Brain microvascular endothelial cell (primary cell): ENCODE measurements around the gene FFAR3.
"Not testable (repeated sequence)": the region's sequence is repeated elsewhere in the genome, so short reads cannot be mapped to it uniquely, and the experiment has no call there.

Experiments
- DNase-seq: peaks from one replicate; pipeline ENCODE4 v3.0.0-alpha.2; 2020
- H3K27ac ChIP-seq: fragments of 250-450 bp; sonication (Bioruptor Pico); 2 replicates; pipeline ENCODE4 v1.5.1; 2020; ENCODE audit warnings: mild to moderate bottlenecking, moderate library complexity
- H3K27me3 ChIP-seq: fragments of 250-450 bp; sonication (Bioruptor Pico); replicated peaks from 2 replicates; pipeline ENCODE4 v1.5.1; 2020; ENCODE audit warnings: mild to moderate bottlenecking
- H3K36me3 ChIP-seq: fragments of 250-450 bp; sonication (Bioruptor Pico); replicated peaks from 2 replicates; pipeline ENCODE4 v1.5.1; 2020; ENCODE audit warnings: mild to moderate bottlenecking
- H3K4me3 ChIP-seq: 2 replicates; pipeline ENCODE4 v1.5.1; 2011; ENCODE audit warnings: low read depth, mild to moderate bottlenecking, control low read depth, low read length, moderate library complexity
- in situ Hi-C: cut with HindIII; loops from 2 replicates; pipeline ENCODE4 v1.10.0; 2017; ENCODE audit warnings: low sequenced_read_pairs, low pct_ligation_motif_present
- TF ChIP-seq, protein P1 (sequence below): IDR thresholded peaks from 2 replicates; pipeline ENCODE4 v1.5.1; 2011; ENCODE audit warnings: low read depth, mild to moderate bottlenecking, moderate library complexity, low read length, control low read depth, inconsistent platforms; ENCODE audit errors: missing control alignments

The FFAR3 gene

DNA sequence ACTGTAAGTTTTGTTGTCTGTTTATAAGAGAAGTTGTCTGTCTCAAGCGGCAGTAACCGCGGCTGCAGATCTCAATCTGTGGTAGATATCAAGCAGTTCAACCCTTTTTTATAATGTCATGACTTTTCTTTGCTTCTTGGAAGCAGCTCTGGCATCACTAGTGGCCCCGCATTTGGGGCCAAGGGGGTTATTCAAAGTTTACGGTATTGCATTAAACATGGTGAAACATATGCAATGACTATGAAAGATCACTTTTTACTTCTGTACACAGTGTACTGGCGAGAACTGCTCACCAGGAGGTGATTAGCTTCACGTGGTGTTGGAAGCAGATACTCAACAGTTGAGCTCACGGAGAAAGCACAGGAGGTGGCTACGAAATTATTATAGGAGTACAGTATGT lies 4.6 kb upstream of the FFAR3 start:
- in situ Hi-C loops, result no loop called here

DNA sequence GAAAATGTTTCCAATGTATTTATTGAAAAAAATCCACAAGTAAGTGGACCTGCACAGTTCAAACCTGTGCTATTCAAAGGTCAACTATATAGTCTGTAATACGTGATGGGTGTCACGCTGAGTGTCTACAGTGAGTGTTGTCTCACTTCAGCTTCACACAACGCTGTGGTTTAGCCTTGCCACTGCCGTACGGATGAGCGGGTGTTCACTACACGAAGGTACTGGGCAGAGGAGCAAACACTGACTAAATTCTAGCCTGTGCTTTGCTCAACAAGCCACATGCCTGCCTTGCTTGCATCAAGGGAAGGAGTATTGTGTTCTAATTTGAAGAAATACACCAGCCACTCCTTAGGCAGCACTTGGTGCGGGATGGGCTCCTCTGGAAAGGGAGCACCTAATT lies 3.4 kb upstream of the FFAR3 start:
- H3K27me3 ChIP-seq, result no peaks in the 10 kb centered on the region
- no peak for DNase-seq
- in situ Hi-C loops, result no loop called here
- no peak overlapping the region for H3K27ac ChIP-seq
- no peak overlapping the region for H3K4me3 ChIP-seq
- TF ChIP-seq, protein P1, sequence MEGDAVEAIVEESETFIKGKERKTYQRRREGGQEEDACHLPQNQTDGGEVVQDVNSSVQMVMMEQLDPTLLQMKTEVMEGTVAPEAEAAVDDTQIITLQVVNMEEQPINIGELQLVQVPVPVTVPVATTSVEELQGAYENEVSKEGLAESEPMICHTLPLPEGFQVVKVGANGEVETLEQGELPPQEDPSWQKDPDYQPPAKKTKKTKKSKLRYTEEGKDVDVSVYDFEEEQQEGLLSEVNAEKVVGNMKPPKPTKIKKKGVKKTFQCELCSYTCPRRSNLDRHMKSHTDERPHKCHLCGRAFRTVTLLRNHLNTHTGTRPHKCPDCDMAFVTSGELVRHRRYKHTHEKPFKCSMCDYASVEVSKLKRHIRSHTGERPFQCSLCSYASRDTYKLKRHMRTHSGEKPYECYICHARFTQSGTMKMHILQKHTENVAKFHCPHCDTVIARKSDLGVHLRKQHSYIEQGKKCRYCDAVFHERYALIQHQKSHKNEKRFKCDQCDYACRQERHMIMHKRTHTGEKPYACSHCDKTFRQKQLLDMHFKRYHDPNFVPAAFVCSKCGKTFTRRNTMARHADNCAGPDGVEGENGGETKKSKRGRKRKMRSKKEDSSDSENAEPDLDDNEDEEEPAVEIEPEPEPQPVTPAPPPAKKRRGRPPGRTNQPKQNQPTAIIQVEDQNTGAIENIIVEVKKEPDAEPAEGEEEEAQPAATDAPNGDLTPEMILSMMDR, result no peak
- no peaks in the 10 kb centered on the region for H3K36me3 ChIP-seq

More for the DNA sequence above, 4.6 kb upstream of the FFAR3 start:
- Histone ChIP-seq H3K27me3 (no peaks in the 10 kb centered on the region), H3K36me3 (no peaks in the 10 kb centered on the region), H3K27ac (no peak overlapping the region), H3K4me3 (no peak overlapping the region)
- TF ChIP-seq, protein P1, result no peak
- DNase-seq, result no peak

DNA sequence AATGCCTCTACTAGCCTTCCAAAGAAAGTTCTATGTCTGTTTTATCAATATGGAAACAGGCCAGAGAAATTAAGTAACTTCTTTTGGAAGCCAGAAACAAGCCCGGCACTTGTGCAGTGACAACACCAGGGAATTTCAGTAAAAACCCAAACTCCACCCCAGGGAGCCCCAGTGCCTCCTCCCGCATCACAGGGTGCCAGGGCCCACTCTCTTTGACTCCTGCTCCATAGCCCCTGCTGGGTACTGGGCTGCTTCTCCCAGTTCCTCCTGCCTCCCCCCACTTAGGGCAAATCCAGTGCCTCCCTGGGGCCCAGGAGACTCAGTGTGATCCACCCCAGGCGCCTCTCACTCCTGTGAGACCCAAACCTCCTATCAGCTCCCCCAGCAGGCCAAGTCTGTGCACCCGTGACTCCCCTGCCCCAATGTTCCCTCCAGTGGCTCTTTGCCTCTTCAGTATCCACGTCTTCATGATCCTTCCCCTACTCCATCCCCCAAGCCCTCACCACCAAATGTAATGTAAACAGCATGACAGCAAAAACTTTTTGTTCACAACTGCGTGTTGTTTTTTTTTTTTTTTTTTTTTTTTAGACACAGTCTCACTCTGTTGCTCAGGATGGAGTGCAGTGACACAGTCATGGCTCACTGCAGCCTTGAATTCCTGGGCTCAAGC lies 2.3 kb upstream of the FFAR3 start:
- DNase-seq, result no peak
- no peaks in the 10 kb centered on the region for H3K27me3 ChIP-seq
- TF ChIP-seq, protein P1, result no peak
- no peak overlapping the region for H3K27ac ChIP-seq
- in situ Hi-C loops, result no loop called here
- no peak overlapping the region for H3K4me3 ChIP-seq
- no peaks in the 10 kb centered on the region for H3K36me3 ChIP-seq

DNA sequence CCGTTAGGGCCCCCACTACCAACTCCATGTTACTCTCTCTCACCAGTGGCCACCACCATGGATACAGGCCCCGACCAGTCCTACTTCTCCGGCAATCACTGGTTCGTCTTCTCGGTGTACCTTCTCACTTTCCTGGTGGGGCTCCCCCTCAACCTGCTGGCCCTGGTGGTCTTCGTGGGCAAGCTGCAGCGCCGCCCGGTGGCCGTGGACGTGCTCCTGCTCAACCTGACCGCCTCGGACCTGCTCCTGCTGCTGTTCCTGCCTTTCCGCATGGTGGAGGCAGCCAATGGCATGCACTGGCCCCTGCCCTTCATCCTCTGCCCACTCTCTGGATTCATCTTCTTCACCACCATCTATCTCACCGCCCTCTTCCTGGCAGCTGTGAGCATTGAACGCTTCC lies 574 bp downstream of the FFAR3 start:
- DNase-seq, H3K27ac ChIP-seq, H3K27me3 ChIP-seq, in situ Hi-C loops, H3K4me3 ChIP-seq, H3K36me3 ChIP-seq: not testable (repeated sequence)

DNA sequence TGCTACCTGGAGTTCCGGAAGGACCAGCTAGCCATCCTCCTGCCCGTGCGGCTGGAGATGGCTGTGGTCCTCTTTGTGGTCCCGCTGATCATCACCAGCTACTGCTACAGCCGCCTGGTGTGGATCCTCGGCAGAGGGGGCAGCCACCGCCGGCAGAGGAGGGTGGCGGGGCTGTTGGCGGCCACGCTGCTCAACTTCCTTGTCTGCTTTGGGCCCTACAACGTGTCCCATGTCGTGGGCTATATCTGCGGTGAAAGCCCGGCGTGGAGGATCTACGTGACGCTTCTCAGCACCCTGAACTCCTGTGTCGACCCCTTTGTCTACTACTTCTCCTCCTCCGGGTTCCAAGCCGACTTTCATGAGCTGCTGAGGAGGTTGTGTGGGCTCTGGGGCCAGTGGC lies 1.1 kb downstream of the FFAR3 start:
- H3K4me3 ChIP-seq, H3K27ac ChIP-seq, in situ Hi-C loops, H3K27me3 ChIP-seq, H3K36me3 ChIP-seq, DNase-seq: not testable (repeated sequence)

DNA sequence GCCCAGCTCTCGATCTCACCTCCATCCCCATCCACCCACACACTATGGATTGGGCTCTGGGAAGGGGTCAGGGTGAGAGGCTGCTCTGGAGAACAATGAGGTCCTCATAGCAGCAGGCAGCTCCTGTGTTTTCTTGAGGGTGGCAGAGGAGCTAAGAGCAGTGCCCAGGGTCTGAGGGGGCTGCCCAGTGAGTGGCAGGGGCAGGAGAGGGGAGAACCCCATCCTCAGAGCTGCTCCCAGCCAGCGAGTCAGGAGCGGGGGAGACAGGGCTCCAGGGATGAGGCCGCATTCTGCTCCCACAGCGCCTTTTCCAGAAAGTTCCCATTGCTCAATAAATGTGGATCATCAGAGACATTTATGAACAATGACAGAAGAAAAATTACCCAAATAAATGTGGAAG lies 1.8 kb downstream of the FFAR3 start:
- DNase-seq, H3K27me3 ChIP-seq, H3K27ac ChIP-seq, in situ Hi-C loops, H3K36me3 ChIP-seq, H3K4me3 ChIP-seq: not testable (repeated sequence)

DNA sequence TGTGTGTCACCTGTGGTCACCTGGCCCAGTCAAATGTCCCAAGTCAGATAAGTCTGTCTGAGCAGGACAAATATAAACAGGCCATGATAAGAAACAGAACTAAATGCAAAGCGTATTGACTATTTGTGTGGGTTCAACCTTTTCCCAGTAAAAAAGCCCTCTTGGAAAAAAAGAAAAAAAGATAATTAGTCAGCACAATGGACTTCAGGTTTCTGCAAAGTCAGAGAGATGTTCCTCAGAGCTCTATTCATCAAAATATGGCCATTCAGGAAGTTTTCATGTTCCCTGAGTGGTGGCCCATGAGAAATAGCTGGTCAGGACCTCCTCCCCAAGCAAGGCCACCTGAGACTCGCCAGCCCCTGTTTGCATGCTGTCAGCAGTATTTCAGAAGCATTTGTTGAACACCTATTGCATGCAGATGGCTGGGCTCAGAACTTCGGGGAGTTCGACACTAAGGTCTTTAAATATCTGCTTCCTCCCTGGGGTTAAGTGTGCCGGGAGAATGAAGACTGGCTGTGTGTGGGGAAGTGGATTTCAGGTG lies 2.7 kb downstream of the FFAR3 start:
- Histone ChIP-seq H3K36me3 (no peaks in the 10 kb centered on the region), H3K4me3 (no peak overlapping the region), H3K27me3 (no peaks in the 10 kb centered on the region), H3K27ac (no peak overlapping the region)
- TF ChIP-seq, protein P1, result no peak
- no peak for DNase-seq
- in situ Hi-C loops, result no loop called here
